AG10803 (cell line): Measurements from ENCODE around the gene HOXD12.

Experiments
- DNase-seq: peaks from one replicate; pipeline ENCODE4 v3.0.0; 2010; ENCODE audit warnings: low read depth
- H3K4me3 ChIP-seq: 2 replicates; pipeline ENCODE4 v1.5.1; 2011; ENCODE audit warnings: mild to moderate bottlenecking, low read length, control low read depth
- CTCF ChIP-seq: conservative IDR thresholded peaks from 2 replicates; pipeline ENCODE4 v1.5.1; 2011; ENCODE audit warnings: mild to moderate bottlenecking, low read length, control low read depth, inconsistent platforms

The HOXD12 gene

GRCh38 chr2:176138923-176139660 is 39.5 kb downstream of the HOXD12 start:
- no peak for TF ChIP-seq CTCF
- peak; percentile 63 for DNase-seq

GRCh38 chr2:176139661-176140512 is 40.3 kb downstream of the HOXD12 start:
- DNase-seq, result peak; percentile 71
- TF ChIP-seq CTCF, result no peak
- H3K4me3 ChIP-seq, result peak overlapping the region; percentile 80

More at GRCh38 chr2:176138923-176139660, 39.5 kb downstream of the HOXD12 start:
- H3K4me3 ChIP-seq, result peak overlapping the region; percentile 80

DNA sequence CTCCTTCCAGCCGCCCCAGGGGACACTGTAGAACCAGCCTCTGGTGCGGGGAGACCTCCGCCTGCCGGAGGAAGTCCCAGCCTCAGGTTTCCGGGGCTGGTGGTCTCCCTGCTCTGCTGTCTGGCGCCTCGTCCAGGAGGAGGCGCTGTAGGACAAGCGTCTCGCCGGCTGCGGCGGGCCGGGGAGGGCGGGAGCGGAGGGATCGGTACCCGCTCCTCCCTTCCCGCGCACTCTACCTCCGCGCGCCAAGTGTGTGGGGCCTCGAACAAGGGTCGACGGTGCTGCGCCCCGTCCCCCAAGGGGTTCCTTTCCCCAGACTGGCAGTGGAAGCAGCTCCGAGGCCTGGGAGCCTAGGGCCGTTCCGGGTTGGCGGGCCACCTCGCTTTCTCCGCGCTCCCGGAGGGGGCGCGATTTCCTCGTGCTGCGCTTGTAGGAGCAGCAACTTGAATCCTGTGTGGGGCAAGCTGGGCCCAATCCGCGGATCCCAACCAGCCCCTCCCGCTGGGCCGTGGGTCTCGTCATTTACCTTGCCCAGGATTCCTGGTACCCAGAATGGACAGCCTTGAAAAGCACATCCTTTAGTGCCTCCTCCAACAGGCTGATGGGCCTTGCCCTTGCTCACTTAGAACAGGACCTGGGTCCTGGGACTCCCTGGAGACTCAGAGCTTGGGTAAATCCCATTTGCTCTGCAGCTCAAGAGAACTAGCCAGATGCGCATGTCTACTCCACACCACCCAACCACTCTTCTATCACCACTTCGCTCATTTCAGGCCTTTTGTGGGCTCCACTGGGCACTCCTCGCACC is 41.1 kb downstream of the HOXD12 start:
- DNase-seq, result peak; percentile 73
- peak; percentile 72 for TF ChIP-seq CTCF
- peak overlapping the region; percentile 80 for H3K4me3 ChIP-seq

DNA sequence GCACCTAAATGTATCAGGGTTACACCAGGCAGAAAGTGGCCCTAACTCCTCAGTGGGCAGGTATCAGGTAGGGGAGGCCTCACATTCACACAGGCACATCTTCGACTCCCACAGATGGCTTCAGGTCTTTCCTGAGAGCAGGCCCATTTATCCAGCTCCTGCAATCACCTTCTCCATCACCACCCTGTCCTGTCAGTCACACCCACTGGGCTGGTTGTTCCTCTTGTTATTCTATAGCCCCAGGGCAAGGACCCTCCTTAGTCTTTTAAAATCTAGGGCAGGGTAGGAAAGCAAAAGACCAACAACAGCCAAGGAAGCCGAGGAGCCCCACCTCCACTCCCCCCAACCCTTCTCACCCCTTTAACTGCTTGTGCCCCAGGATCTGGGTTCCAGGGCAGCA is 42.7 kb downstream of the HOXD12 start:
- DNase-seq, result no peak
- no peak overlapping the region for H3K4me3 ChIP-seq
- TF ChIP-seq CTCF, result no peak

- no peak for DNase-seq
- TF ChIP-seq CTCF, result no peak
- H3K4me3 ChIP-seq, result no peak overlapping the region
Measured at GRCh38 chr2:176145085-176145969, 45.7 kb downstream of the HOXD12 start.

GRCh38 chr2:176146101-176146500 is 46.5 kb downstream of the HOXD12 start:
- no peak overlapping the region for H3K4me3 ChIP-seq
- no peak for DNase-seq
- no peak for TF ChIP-seq CTCF
